HFF-Myc (cell line): Measurements from ENCODE around the gene GAS6.

ENCODE experiments used
- DNase-seq: peaks from one replicate; pipeline ENCODE4 v3.0.0-alpha.2; 2011; ENCODE audit warnings: low read depth; ENCODE audit errors: extremely low read depth
- H3K4me3 ChIP-seq: replicated peaks from 2 replicates; pipeline ENCODE4 v1.5.1; 2011; ENCODE audit warnings: low read depth, mild to moderate bottlenecking, control low read depth, low read length
- TF ChIP-seq, protein P1 (sequence below): IDR thresholded peaks from 2 replicates; pipeline ENCODE4 v1.5.1; 2012; ENCODE audit warnings: mild to moderate bottlenecking, low read depth, low read length, control low read depth; ENCODE audit errors: missing control alignments

The GAS6 gene

GRCh38 chr13:113806526-113806925 is 57.4 kb downstream of the GAS6 start:
- TF ChIP-seq, protein P1, sequence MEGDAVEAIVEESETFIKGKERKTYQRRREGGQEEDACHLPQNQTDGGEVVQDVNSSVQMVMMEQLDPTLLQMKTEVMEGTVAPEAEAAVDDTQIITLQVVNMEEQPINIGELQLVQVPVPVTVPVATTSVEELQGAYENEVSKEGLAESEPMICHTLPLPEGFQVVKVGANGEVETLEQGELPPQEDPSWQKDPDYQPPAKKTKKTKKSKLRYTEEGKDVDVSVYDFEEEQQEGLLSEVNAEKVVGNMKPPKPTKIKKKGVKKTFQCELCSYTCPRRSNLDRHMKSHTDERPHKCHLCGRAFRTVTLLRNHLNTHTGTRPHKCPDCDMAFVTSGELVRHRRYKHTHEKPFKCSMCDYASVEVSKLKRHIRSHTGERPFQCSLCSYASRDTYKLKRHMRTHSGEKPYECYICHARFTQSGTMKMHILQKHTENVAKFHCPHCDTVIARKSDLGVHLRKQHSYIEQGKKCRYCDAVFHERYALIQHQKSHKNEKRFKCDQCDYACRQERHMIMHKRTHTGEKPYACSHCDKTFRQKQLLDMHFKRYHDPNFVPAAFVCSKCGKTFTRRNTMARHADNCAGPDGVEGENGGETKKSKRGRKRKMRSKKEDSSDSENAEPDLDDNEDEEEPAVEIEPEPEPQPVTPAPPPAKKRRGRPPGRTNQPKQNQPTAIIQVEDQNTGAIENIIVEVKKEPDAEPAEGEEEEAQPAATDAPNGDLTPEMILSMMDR: no peak
- no peak for DNase-seq
- no peak overlapping the region for H3K4me3 ChIP-seq

GRCh38 chr13:113806104-113806471 is 57.8 kb downstream of the GAS6 start:
- DNase-seq: no peak
- no peak overlapping the region for H3K4me3 ChIP-seq
- TF ChIP-seq, protein P1: no peak

GRCh38 chr13:113805431-113806103 is 58.3 kb downstream of the GAS6 start:
- TF ChIP-seq, protein P1: no peak
- H3K4me3 ChIP-seq: no peak overlapping the region
- no peak for DNase-seq

GRCh38 chr13:113804703-113805430 is 59.0 kb downstream of the GAS6 start:
- TF ChIP-seq, protein P1: no peak
- no peak overlapping the region for H3K4me3 ChIP-seq
- no peak for DNase-seq

GRCh38 chr13:113804017-113804702 is 59.7 kb downstream of the GAS6 start:
- H3K4me3 ChIP-seq: no peak overlapping the region
- TF ChIP-seq, protein P1: no peak
- no peak for DNase-seq

GRCh38 chr13:113803409-113804016 is 60.4 kb downstream of the GAS6 start:
- no peak for DNase-seq
- TF ChIP-seq, protein P1: no peak
- H3K4me3 ChIP-seq: no peak overlapping the region
